D721Med (cell line): Measurements from ENCODE around the gene PEMT.

ENCODE experiments used
- DNase-seq: peaks from one replicate; pipeline ENCODE4 v3.0.0; 2011; ENCODE audit warnings: low spot score; ENCODE audit not compliant: insufficient read length
- FAIRE-seq: peaks from 2 replicates; lab custom pipeline; 2011; peaks lifted over from hg19 to GRCh38; lab: Jason Lieb, UNC
- TF ChIP-seq, protein P1 (sequence below): IDR thresholded peaks from 2 replicates; pipeline ENCODE4 v1.5.1; 2012; ENCODE audit warnings: mild to moderate bottlenecking, control low read depth; ENCODE audit not compliant: insufficient read depth; ENCODE audit errors: missing control alignments

The PEMT gene

GRCh38 chr17:17552351-17553216 lies 38.9 kb downstream of the PEMT start:
- DNase-seq = no peak
- no peak for FAIRE-seq
- TF ChIP-seq, protein P1, sequence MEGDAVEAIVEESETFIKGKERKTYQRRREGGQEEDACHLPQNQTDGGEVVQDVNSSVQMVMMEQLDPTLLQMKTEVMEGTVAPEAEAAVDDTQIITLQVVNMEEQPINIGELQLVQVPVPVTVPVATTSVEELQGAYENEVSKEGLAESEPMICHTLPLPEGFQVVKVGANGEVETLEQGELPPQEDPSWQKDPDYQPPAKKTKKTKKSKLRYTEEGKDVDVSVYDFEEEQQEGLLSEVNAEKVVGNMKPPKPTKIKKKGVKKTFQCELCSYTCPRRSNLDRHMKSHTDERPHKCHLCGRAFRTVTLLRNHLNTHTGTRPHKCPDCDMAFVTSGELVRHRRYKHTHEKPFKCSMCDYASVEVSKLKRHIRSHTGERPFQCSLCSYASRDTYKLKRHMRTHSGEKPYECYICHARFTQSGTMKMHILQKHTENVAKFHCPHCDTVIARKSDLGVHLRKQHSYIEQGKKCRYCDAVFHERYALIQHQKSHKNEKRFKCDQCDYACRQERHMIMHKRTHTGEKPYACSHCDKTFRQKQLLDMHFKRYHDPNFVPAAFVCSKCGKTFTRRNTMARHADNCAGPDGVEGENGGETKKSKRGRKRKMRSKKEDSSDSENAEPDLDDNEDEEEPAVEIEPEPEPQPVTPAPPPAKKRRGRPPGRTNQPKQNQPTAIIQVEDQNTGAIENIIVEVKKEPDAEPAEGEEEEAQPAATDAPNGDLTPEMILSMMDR = no peak

DNA sequence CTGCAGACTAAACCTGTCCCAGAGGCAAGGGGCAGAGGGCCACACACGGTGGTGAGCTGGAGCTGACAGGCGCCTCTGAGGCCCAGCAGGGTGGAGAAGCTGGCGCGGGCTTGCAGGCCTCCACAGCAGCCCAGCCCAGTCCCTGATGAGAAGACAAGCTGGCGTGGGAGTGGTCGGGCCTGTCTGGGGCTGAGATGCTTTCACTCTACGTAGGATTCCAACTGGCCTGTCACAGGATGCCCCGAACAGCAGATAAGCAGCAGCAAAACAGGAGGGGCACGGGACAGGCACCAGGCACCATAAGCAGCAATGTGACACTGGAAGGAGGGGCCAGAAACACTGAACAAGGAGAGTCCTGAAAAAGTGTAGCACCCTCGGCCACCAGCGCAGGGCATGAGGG lies 40.1 kb downstream of the PEMT start:
- no peak for FAIRE-seq
- no peak for DNase-seq
- TF ChIP-seq, protein P1 = no peak

- DNase-seq (no peak), FAIRE-seq (no peak)
- TF ChIP-seq, protein P1 = no peak
Measured at GRCh38 chr17:17549732-17550366, 41.7 kb downstream of the PEMT start.

GRCh38 chr17:17548044-17548443 lies 43.5 kb downstream of the PEMT start:
- FAIRE-seq (no peak), DNase-seq (no peak)
- TF ChIP-seq, protein P1 = no peak

DNA sequence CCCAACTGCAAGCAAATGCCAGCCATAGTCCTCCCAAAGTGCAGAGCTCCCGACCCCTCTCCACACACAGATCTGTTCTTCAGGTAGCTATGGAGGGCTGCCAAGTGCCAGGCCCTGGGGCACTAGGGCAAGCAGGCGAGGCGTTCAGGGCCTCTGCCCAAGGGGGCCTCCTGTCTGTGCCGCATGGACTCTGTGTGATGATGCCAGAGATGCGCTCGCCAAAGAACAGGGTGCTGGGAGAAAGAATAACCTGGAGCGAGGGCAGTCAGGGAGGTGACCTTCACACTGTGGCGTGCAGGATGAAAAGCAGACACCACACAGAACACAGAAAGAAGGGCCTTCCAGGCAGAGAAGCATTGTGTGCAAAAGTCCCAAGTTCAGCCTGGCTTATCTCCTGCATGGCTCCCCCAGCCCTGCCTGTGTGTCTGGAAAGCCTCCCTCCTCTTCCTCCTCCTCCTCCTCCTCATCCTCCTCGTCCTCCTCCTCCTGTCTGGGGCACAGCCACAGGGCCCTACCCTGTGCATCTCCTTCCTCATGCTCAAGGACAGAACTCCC lies 44.2 kb downstream of the PEMT start:
- TF ChIP-seq, protein P1 = no peak
- FAIRE-seq (no peak), DNase-seq (no peak)

- FAIRE-seq = no peak
- no peak for DNase-seq
- TF ChIP-seq, protein P1 = no peak
Measured at GRCh38 chr17:17546399-17547185, 44.9 kb downstream of the PEMT start.
